ENCODE measurements around the gene TCF3.

The TCF3 gene

GRCh38 chr19:1590641-1591397 is 61.6 kb downstream of the TCF3 start:
- TF ChIP-seq TCF12 (IDR thresholded peaks at IDR 0.05; ENCODE audit: low read depth) (no peak), MAX (IDR thresholded peaks at IDR 0.05) (no peak), YY1 (IDR thresholded peaks at IDR 0.05; ENCODE audit: low read depth) (no peak), FOXM1 (IDR thresholded peaks at IDR 0.05; ENCODE audit: borderline replicate concordance, low read depth) (no peak)

- TF ChIP-seq FOXM1 (IDR thresholded peaks at IDR 0.05; ENCODE audit: borderline replicate concordance, low read depth) = no peak
- no peak for TF ChIP-seq USF1 (IDR thresholded peaks at IDR 0.05)
- no peak for TF ChIP-seq RAD21 (IDR thresholded peaks at IDR 0.05; ENCODE audit: low read depth)
- TF ChIP-seq TCF12 (IDR thresholded peaks at IDR 0.05; ENCODE audit: low read depth) = no peak
Measured at GRCh38 chr19:1587872-1588271, 64.5 kb downstream of the TCF3 start.

- TF ChIP-seq USF1 (IDR thresholded peaks at IDR 0.05) (no peak), FOXM1 (IDR thresholded peaks at IDR 0.05; ENCODE audit: borderline replicate concordance, low read depth) (no peak), CREB1 (IDR thresholded peaks at IDR 0.05; ENCODE audit: low read depth) (no peak), TAF1 (IDR thresholded peaks at IDR 0.05; ENCODE audit: low read depth) (no peak)
Measured at GRCh38 chr19:1585243-1585580, 67.2 kb downstream of the TCF3 start.

GRCh38 chr19:1584500-1585242 is 67.7 kb downstream of the TCF3 start:
- TF ChIP-seq RAD21 (IDR thresholded peaks at IDR 0.05; ENCODE audit: low read depth) (no peak), FOXM1 (IDR thresholded peaks at IDR 0.05; ENCODE audit: borderline replicate concordance, low read depth) (no peak), MAX (IDR thresholded peaks at IDR 0.05) (no peak), ZBTB7A (IDR thresholded peaks at IDR 0.05; ENCODE audit: low read depth) (no peak), YY1 (IDR thresholded peaks at IDR 0.05; ENCODE audit: low read depth) (no peak)

GRCh38 chr19:1582201-1582600 is 70.2 kb downstream of the TCF3 start:
- no peak for TF ChIP-seq REST (IDR thresholded peaks at IDR 0.05; ENCODE audit: low read depth)
- no peak for TF ChIP-seq FOXM1 (IDR thresholded peaks at IDR 0.05; ENCODE audit: borderline replicate concordance, low read depth)
- no peak for TF ChIP-seq TEAD4 (IDR thresholded peaks at IDR 0.05)
- TF ChIP-seq MAX (IDR thresholded peaks at IDR 0.05) = no peak
- no peak for TF ChIP-seq CEBPB (IDR thresholded peaks at IDR 0.05)
- TF ChIP-seq RAD21 (IDR thresholded peaks at IDR 0.05; ENCODE audit: low read depth) = no peak
- no peak for TF ChIP-seq EGR1 (IDR thresholded peaks at IDR 0.05)
- no peak for TF ChIP-seq ZBTB7A (IDR thresholded peaks at IDR 0.05; ENCODE audit: low read depth)
- no peak for TF ChIP-seq EP300 (IDR thresholded peaks at IDR 0.05; ENCODE audit: borderline replicate concordance)
- TF ChIP-seq TCF12 (IDR thresholded peaks at IDR 0.05; ENCODE audit: low read depth) = no peak
- no peak for TF ChIP-seq CREB1 (IDR thresholded peaks at IDR 0.05; ENCODE audit: low read depth)
- TF ChIP-seq YY1 (IDR thresholded peaks at IDR 0.05; ENCODE audit: low read depth) = no peak
- no peak for TF ChIP-seq TAF1 (IDR thresholded peaks at IDR 0.05; ENCODE audit: low read depth)
- TF ChIP-seq NFIC (IDR thresholded peaks at IDR 0.05) = no peak
- no peak for TF ChIP-seq USF1 (IDR thresholded peaks at IDR 0.05)

GRCh38 chr19:1580957-1581356 is 71.5 kb downstream of the TCF3 start:
- TF ChIP-seq RAD21 (IDR thresholded peaks at IDR 0.05; ENCODE audit: low read depth) (no peak), TEAD4 (IDR thresholded peaks at IDR 0.05) (no peak), EP300 (IDR thresholded peaks at IDR 0.05; ENCODE audit: borderline replicate concordance) (no peak), YY1 (IDR thresholded peaks at IDR 0.05; ENCODE audit: low read depth) (no peak), REST (IDR thresholded peaks at IDR 0.05; ENCODE audit: low read depth) (no peak), EGR1 (IDR thresholded peaks at IDR 0.05) (no peak), CREB1 (IDR thresholded peaks at IDR 0.05; ENCODE audit: low read depth) (no peak), MAX (IDR thresholded peaks at IDR 0.05) (no peak), ZBTB7A (IDR thresholded peaks at IDR 0.05; ENCODE audit: low read depth) (no peak), NFIC (IDR thresholded peaks at IDR 0.05) (no peak), CEBPB (IDR thresholded peaks at IDR 0.05) (no peak), FOXM1 (IDR thresholded peaks at IDR 0.05; ENCODE audit: borderline replicate concordance, low read depth) (no peak), TAF1 (IDR thresholded peaks at IDR 0.05; ENCODE audit: low read depth) (no peak), TCF12 (IDR thresholded peaks at IDR 0.05; ENCODE audit: low read depth) (no peak), USF1 (IDR thresholded peaks at IDR 0.05) (no peak)

Data from Ishikawa (cell line).